WTC11 (cell line): ENCODE results near the gene PTP4A1. TPM values are rescaled to one million over a fixed set of nuclear protein-coding genes. Genes with fewer than 3 reads are reported as not detected.

Experiments used
- CREM ChIP-seq: sonication (generic); formaldehyde crosslinking; IDR thresholded peaks from 2 replicates; pipeline ENCODE4 v1.8.1; 2022; ENCODE audit warnings: mild to moderate bottlenecking, missing genetic modification reagents, moderate library complexity
- EMX1 ChIP-seq: fragments of 250-450 bp; sonication (Bioruptor Pico); IDR thresholded peaks from 2 replicates; pipeline ENCODE4 v1.8.0; 2021; ENCODE audit warnings: mild to moderate bottlenecking
- ESRRA ChIP-seq: sonication (generic); formaldehyde crosslinking; IDR thresholded peaks from 2 replicates; pipeline ENCODE4 v1.8.1; 2022; ENCODE audit warnings: mild to moderate bottlenecking, missing genetic modification reagents, borderline replicate concordance
- FOXJ3 ChIP-seq: sonication (generic); formaldehyde crosslinking; IDR thresholded peaks from 2 replicates; pipeline ENCODE4 v1.9.0; 2021; ENCODE audit warnings: missing genetic modification reagents, mild to moderate bottlenecking, borderline replicate concordance
- FOXP1 ChIP-seq: sonication (generic); formaldehyde crosslinking; IDR thresholded peaks from 2 replicates; pipeline ENCODE4 v1.8.0; 2022; ENCODE audit warnings: missing genetic modification reagents, mild to moderate bottlenecking, moderate library complexity, borderline replicate concordance
- JAZF1 ChIP-seq: fragments of 250-450 bp; sonication (Bioruptor Pico); IDR thresholded peaks from 2 replicates; pipeline ENCODE4 v1.9.0; 2021; ENCODE audit warnings: moderate library complexity, mild to moderate bottlenecking, inconsistent platforms
- NFYB ChIP-seq: sonication (generic); formaldehyde crosslinking; conservative IDR thresholded peaks from 2 replicates; pipeline ENCODE4 v1.8.0; 2022; ENCODE audit warnings: low read depth, missing genetic modification reagents
- SMAD3 ChIP-seq: sonication (generic); formaldehyde crosslinking; IDR thresholded peaks from 2 replicates; pipeline ENCODE4 v1.8.0; 2022; ENCODE audit warnings: missing genetic modification reagents, mild to moderate bottlenecking, borderline replicate concordance
- SOX15 ChIP-seq: fragments of 250-450 bp; sonication (Bioruptor Pico); IDR thresholded peaks from 2 replicates; pipeline ENCODE4 v1.9.0; 2021; ENCODE audit warnings: mild to moderate bottlenecking
- TEAD1 ChIP-seq: sonication (generic); formaldehyde crosslinking; IDR thresholded peaks from 2 replicates; pipeline ENCODE4 v1.8.0; 2022; ENCODE audit warnings: mild to moderate bottlenecking, missing genetic modification reagents
- TEAD4 ChIP-seq: sonication (generic); formaldehyde crosslinking; IDR thresholded peaks from 2 replicates; pipeline ENCODE4 v1.8.0; 2022; ENCODE audit warnings: mild to moderate bottlenecking, missing genetic modification reagents
- ZNF121 ChIP-seq: sonication (generic); formaldehyde crosslinking; IDR thresholded peaks from 2 replicates; pipeline ENCODE4 v1.8.0; 2023; ENCODE audit warnings: missing genetic modification reagents
- ZNF263 ChIP-seq: sonication (generic); formaldehyde crosslinking; IDR thresholded peaks from 2 replicates; pipeline ENCODE4 v1.8.1; 2022; ENCODE audit warnings: low read depth, mild to moderate bottlenecking, moderate library complexity, missing genetic modification reagents
- ZNF416 ChIP-seq: fragments of 250-450 bp; sonication (Bioruptor Pico); IDR thresholded peaks from 2 replicates; pipeline ENCODE4 v1.9.0; 2021; ENCODE audit warnings: mild to moderate bottlenecking, inconsistent platforms
- total RNA-seq: library from RNA; stranded (reverse); gene quantifications from 3 replicates; pipeline ENCODE4 v1.2.3, GENCODE V29; 2021
- TF ChIP-seq, protein P1 (sequence below): sonication (generic); formaldehyde crosslinking; IDR thresholded peaks from 2 replicates; pipeline ENCODE4 v1.8.0; 2023; ENCODE audit warnings: missing genetic modification reagents, mild to moderate bottlenecking, borderline replicate concordance
- TF ChIP-seq, protein P2 (sequence below): sonication (generic); formaldehyde crosslinking; IDR thresholded peaks from 2 replicates; pipeline ENCODE4 v1.8.0; 2022; ENCODE audit warnings: mild to moderate bottlenecking, missing genetic modification reagents
- TF ChIP-seq, protein P3 (sequence below): sonication (generic); formaldehyde crosslinking; conservative IDR thresholded peaks from 2 replicates; pipeline ENCODE4 v1.8.1; 2023; ENCODE audit warnings: mild to moderate bottlenecking, low read depth, missing genetic modification reagents, moderate library complexity
- TF ChIP-seq, protein P4 (sequence below): sonication (generic); formaldehyde crosslinking; IDR thresholded peaks from 2 replicates; pipeline ENCODE4 v1.8.0; 2022; ENCODE audit warnings: mild to moderate bottlenecking, missing genetic modification reagents
- TF ChIP-seq, protein P5 (sequence below): fragments of 250-450 bp; sonication (Bioruptor Pico); IDR thresholded peaks from 2 replicates; pipeline ENCODE4 v1.8.0; 2021; ENCODE audit warnings: mild to moderate bottlenecking
- TF ChIP-seq, protein P6 (sequence below): fragments of 250-450 bp; sonication (Bioruptor Pico); conservative IDR thresholded peaks from 2 replicates; pipeline ENCODE4 v1.9.0; 2021; ENCODE audit warnings: mild to moderate bottlenecking
- TF ChIP-seq, protein P7 (sequence below): fragments of 200-600 bp; IDR thresholded peaks from 2 replicates; pipeline ENCODE4 v1.8.0; 2022; ENCODE audit warnings: antibody characterized with exemption

The PTP4A1 gene
- total RNA-seq, 1 experiment from 2014 or later = 56.9 TPM

DNA sequence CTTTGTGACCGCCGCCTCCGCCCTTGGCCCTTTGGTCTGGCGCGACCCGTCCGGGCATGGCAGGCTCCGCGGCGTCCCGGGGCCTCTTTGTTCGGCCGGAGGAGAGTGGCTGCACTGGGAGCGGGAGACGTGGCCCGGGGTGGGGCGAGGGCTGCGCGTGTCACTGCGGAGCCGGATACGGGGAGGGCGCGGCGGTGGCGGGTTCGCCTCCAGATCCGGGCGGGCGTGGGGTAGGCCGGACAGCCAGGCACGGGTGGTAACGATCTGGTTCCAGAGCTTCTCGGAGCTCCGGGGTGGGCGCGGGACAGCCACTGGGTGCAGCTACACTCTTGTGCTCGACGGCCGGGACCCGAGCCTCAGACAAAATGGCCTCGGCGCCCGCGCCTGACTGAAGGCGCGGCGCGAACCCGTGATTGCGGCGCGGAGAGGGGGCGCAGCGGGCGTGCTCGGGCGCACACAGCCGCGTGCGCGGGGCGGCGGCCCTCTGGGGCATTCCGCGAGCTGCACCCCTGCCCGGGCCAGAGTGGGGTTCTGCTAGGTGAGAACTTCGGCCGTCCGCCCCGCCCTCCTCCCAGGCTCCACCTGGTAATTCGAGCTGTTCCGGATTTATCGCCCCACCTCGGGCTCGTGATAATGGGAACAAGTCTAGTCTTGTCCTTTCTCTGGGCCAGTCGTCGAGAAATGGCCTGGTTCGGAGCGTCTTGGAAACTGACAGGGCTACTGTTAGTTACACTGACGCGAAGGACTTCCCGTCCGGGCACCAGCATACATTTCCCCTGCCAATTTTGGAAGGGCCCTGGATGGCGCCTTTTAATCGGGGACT lies 1.0 kb downstream of the PTP4A1 start (continued):
- TF ChIP-seq, protein P1, sequence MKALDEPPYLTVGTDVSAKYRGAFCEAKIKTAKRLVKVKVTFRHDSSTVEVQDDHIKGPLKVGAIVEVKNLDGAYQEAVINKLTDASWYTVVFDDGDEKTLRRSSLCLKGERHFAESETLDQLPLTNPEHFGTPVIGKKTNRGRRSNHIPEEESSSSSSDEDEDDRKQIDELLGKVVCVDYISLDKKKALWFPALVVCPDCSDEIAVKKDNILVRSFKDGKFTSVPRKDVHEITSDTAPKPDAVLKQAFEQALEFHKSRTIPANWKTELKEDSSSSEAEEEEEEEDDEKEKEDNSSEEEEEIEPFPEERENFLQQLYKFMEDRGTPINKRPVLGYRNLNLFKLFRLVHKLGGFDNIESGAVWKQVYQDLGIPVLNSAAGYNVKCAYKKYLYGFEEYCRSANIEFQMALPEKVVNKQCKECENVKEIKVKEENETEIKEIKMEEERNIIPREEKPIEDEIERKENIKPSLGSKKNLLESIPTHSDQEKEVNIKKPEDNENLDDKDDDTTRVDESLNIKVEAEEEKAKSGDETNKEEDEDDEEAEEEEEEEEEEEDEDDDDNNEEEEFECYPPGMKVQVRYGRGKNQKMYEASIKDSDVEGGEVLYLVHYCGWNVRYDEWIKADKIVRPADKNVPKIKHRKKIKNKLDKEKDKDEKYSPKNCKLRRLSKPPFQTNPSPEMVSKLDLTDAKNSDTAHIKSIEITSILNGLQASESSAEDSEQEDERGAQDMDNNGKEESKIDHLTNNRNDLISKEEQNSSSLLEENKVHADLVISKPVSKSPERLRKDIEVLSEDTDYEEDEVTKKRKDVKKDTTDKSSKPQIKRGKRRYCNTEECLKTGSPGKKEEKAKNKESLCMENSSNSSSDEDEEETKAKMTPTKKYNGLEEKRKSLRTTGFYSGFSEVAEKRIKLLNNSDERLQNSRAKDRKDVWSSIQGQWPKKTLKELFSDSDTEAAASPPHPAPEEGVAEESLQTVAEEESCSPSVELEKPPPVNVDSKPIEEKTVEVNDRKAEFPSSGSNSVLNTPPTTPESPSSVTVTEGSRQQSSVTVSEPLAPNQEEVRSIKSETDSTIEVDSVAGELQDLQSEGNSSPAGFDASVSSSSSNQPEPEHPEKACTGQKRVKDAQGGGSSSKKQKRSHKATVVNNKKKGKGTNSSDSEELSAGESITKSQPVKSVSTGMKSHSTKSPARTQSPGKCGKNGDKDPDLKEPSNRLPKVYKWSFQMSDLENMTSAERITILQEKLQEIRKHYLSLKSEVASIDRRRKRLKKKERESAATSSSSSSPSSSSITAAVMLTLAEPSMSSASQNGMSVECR (CRISPR knock-in tag) = no peak
- TF ChIP-seq SOX15 (CRISPR knock-in tag) (no peak), TEAD4 (no peak), SMAD3 (no peak), ESRRA (CRISPR knock-in tag) (no peak; the same call in 1 of the 2 replicates), ZNF121 (CRISPR knock-in tag) (no peak), EMX1 (CRISPR knock-in tag) (no peak), FOXP1 (CRISPR knock-in tag) (peak; percentile 32; the same call in 1 of the 2 replicates), JAZF1 (CRISPR knock-in tag) (no peak), NFYB (CRISPR knock-in tag) (no peak), CREM (CRISPR knock-in tag) (0 out of 2 replicates have a peak, but pooled peaks have one; percentile 16), FOXJ3 (no peak), ZNF263 (CRISPR knock-in tag) (no peak), ZNF416 (CRISPR knock-in tag) (no peak), TEAD1 (CRISPR knock-in tag) (peak; percentile 68)
- TF ChIP-seq, protein P2, sequence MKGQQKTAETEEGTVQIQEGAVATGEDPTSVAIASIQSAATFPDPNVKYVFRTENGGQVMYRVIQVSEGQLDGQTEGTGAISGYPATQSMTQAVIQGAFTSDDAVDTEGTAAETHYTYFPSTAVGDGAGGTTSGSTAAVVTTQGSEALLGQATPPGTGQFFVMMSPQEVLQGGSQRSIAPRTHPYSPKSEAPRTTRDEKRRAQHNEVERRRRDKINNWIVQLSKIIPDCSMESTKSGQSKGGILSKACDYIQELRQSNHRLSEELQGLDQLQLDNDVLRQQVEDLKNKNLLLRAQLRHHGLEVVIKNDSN (CRISPR knock-in tag) = 0 out of 2 replicates have a peak, but pooled peaks have one; percentile 4
- TF ChIP-seq, protein P3, sequence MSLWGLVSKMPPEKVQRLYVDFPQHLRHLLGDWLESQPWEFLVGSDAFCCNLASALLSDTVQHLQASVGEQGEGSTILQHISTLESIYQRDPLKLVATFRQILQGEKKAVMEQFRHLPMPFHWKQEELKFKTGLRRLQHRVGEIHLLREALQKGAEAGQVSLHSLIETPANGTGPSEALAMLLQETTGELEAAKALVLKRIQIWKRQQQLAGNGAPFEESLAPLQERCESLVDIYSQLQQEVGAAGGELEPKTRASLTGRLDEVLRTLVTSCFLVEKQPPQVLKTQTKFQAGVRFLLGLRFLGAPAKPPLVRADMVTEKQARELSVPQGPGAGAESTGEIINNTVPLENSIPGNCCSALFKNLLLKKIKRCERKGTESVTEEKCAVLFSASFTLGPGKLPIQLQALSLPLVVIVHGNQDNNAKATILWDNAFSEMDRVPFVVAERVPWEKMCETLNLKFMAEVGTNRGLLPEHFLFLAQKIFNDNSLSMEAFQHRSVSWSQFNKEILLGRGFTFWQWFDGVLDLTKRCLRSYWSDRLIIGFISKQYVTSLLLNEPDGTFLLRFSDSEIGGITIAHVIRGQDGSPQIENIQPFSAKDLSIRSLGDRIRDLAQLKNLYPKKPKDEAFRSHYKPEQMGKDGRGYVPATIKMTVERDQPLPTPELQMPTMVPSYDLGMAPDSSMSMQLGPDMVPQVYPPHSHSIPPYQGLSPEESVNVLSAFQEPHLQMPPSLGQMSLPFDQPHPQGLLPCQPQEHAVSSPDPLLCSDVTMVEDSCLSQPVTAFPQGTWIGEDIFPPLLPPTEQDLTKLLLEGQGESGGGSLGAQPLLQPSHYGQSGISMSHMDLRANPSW = no peak
- TF ChIP-seq, protein P4, sequence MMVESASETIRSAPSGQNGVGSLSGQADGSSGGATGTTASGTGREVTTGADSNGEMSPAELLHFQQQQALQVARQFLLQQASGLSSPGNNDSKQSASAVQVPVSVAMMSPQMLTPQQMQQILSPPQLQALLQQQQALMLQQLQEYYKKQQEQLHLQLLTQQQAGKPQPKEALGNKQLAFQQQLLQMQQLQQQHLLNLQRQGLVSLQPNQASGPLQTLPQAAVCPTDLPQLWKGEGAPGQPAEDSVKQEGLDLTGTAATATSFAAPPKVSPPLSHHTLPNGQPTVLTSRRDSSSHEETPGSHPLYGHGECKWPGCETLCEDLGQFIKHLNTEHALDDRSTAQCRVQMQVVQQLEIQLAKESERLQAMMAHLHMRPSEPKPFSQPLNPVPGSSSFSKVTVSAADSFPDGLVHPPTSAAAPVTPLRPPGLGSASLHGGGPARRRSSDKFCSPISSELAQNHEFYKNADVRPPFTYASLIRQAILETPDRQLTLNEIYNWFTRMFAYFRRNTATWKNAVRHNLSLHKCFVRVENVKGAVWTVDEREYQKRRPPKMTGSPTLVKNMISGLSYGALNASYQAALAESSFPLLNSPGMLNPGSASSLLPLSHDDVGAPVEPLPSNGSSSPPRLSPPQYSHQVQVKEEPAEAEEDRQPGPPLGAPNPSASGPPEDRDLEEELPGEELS (CRISPR knock-in tag) = 0 out of 2 replicates have a peak, but pooled peaks have one; percentile 35
- TF ChIP-seq, protein P5, sequence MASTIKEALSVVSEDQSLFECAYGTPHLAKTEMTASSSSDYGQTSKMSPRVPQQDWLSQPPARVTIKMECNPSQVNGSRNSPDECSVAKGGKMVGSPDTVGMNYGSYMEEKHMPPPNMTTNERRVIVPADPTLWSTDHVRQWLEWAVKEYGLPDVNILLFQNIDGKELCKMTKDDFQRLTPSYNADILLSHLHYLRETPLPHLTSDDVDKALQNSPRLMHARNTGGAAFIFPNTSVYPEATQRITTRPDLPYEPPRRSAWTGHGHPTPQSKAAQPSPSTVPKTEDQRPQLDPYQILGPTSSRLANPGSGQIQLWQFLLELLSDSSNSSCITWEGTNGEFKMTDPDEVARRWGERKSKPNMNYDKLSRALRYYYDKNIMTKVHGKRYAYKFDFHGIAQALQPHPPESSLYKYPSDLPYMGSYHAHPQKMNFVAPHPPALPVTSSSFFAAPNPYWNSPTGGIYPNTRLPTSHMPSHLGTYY (CRISPR knock-in tag) = no peak
- TF ChIP-seq, protein P6, sequence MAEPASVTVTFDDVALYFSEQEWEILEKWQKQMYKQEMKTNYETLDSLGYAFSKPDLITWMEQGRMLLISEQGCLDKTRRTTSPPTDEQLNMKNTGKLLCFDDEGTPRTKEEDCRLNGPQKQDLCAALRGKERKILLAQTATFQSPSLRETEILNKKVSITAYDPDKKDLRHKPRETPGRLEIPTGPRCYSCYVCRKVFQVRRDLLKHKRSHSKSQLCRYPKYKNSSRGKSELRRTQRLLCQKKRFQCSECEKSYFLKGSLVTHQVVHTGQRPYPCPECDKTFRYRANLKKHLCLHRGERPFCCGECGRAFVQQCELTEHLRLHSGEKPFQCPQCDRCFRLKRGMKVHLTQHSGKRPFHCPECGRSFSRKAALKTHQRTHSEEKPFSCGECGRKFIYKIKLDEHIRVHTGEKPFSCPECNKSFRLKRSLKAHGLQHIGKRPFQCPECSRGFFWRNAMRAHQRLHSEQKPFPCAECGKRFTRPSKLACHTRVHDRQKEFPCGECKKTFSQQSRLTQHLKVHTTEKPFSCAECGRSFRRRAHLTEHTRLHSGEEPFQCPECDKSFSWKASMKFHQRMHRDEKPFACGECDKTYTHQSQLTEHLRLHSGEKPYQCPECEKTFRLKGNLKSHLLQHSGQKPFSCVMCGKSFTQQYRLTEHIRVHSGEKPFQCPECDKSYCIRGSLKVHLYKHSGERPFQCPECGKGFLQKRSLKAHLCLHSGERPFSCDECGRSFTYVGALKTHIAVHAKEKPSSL (CRISPR knock-in tag) = 0 out of 2 replicates have a peak, but pooled peaks have one; percentile 2
- TF ChIP-seq, protein P7, sequence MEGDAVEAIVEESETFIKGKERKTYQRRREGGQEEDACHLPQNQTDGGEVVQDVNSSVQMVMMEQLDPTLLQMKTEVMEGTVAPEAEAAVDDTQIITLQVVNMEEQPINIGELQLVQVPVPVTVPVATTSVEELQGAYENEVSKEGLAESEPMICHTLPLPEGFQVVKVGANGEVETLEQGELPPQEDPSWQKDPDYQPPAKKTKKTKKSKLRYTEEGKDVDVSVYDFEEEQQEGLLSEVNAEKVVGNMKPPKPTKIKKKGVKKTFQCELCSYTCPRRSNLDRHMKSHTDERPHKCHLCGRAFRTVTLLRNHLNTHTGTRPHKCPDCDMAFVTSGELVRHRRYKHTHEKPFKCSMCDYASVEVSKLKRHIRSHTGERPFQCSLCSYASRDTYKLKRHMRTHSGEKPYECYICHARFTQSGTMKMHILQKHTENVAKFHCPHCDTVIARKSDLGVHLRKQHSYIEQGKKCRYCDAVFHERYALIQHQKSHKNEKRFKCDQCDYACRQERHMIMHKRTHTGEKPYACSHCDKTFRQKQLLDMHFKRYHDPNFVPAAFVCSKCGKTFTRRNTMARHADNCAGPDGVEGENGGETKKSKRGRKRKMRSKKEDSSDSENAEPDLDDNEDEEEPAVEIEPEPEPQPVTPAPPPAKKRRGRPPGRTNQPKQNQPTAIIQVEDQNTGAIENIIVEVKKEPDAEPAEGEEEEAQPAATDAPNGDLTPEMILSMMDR = no peak
